ENCODE results near the gene CCDC85C. TPM values are rescaled to one million over a fixed set of nuclear protein-coding genes. Genes with fewer than 3 reads are reported as not detected.
A peak's percentile ranks its signal among the peaks of the same experiment; 100 is the strongest.

CCDC85C gene
- polyA plus RNA-seq, 1 of the 3 experiments (the other 2 are of a cell fraction): 9.6 TPM

GRCh38 chr14:99534863-99535262 lies 69.1 kb downstream of the CCDC85C start:
- Histone ChIP-seq H3K27me3 (ENCODE audit: insufficient read depth) (no peaks in the 10 kb centered on the region), H3K4me3 (ENCODE audit: low read depth in 2 of 2, low read length in 1 of 2) (no peak overlapping the region), H3K9me3 (no peaks in the 10 kb centered on the region), H3F3A (replicated peaks; ENCODE audit: insufficient read depth) (peaks cover 4% of the 10 kb centered on the region), H3K36me3 (replicated peaks in 1 of 2; ENCODE audit: control insufficient read depth in 1 of 2, insufficient read depth in 2 of 2, low read length in 1 of 2) (no peaks in the 10 kb centered on the region), H3K27ac (ENCODE audit: low read depth in 2 of 2, low read length in 1 of 2) (peak overlapping the region in 1 of 2 experiments; percentile 56; a peak in 2 of 4 replicates), H4K20me1 (ENCODE audit: insufficient read depth) (no peaks in the 10 kb centered on the region), H2AFZ (ENCODE audit: low read depth) (no peak overlapping the region), H3K4me1 (ENCODE audit: control insufficient read depth in 1 of 2, insufficient read depth in 2 of 2, low read depth in 1 of 2, low read length in 1 of 2) (peaks cover 46 to 49% of the 10 kb centered on the region in 2 experiments; a peak in 3 of 4 replicates), H3K79me2 (ENCODE audit: insufficient read depth) (peaks cover 75% of the 10 kb centered on the region), H3K4me2 (peak overlapping the region; percentile 55; the same call in 1 of the 2 replicates), H3K9ac (no peak overlapping the region), H3K9me2 (no peaks in the 10 kb centered on the region)
- 100% methylated on average over 2 of the region's 13 CpGs for WGBS (ENCODE audit: low lambda C conversion rate)
- DNase-seq: no peak
- CTCF ChIA-PET: interaction anchor here (1.2 to 1.9 kb wide), 4 partner anchors 10 to 95 kb away, joined by 3 to 5 read pairs (median 4); no protein-coding TSS in a partner anchor
- POLR2A ChIA-PET: interaction anchor here (2.3 kb wide), 1 partner anchor 11 kb away, joined by 6 read pairs; no protein-coding TSS in a partner anchor
- TF ChIP-seq TCF12 (IDR thresholded peaks at IDR 0.05) (peak; percentile 34; the same call in 1 of the 2 replicates), FOSL2 (IDR thresholded peaks at IDR 0.05; ENCODE audit: borderline replicate concordance, low read depth) (0 out of 2 replicates have a peak, but pooled peaks have one; percentile 8), EP300 (IDR thresholded peaks at IDR 0.05; ENCODE audit: borderline replicate concordance in 1 of 2, low read depth in 1 of 2, low read length in 1 of 2) (no peak)

- peak overlapping the region in 1 of 2 experiments; percentile 45; a peak in 2 of 4 replicates for H3K27ac ChIP-seq (ENCODE audit: low read depth in 2 of 2, low read length in 1 of 2)
- H4K20me1 ChIP-seq (ENCODE audit: insufficient read depth): no peaks in the 10 kb centered on the region
- DNase-seq: no peak
- H3K36me3 ChIP-seq (replicated peaks in 1 of 2; ENCODE audit: control insufficient read depth in 1 of 2, insufficient read depth in 2 of 2, low read length in 1 of 2): no peaks in the 10 kb centered on the region
- no peak overlapping the region for H3K9ac ChIP-seq
- H3F3A ChIP-seq (replicated peaks; ENCODE audit: insufficient read depth): no peaks in the 10 kb centered on the region
- no peaks in the 10 kb centered on the region for H3K9me3 ChIP-seq
- TF ChIP-seq TEAD4 (IDR thresholded peaks at IDR 0.05; ENCODE audit: borderline replicate concordance, insufficient read depth) (no peak), MXI1 (IDR thresholded peaks at IDR 0.05; ENCODE audit: low read depth, low read length) (no peak), RAD21 (IDR thresholded peaks at IDR 0.05; ENCODE audit: low read length) (no peak), EZH2phosphoT487 (IDR thresholded peaks at IDR 0.05; ENCODE audit: borderline replicate concordance, low read depth) (no peak), CTCF (IDR thresholded peaks at IDR 0.05) (no peak), IRF3 (IDR thresholded peaks at IDR 0.05; ENCODE audit: low read depth, low read length) (no peak), YY1 (IDR thresholded peaks at IDR 0.05; ENCODE audit: low read depth) (no peak), USF2 (IDR thresholded peaks at IDR 0.05; ENCODE audit: borderline replicate concordance, low read depth, low read length) (no peak), NRF1 (IDR thresholded peaks at IDR 0.05; ENCODE audit: low read depth, low read length) (no peak), SIN3A (IDR thresholded peaks at IDR 0.05; ENCODE audit: borderline replicate concordance, low read depth, low read length) (no peak), POLR2AphosphoS5 (IDR thresholded peaks at IDR 0.05; ENCODE audit: low read depth, low read length) (no peak), RXRA (IDR thresholded peaks at IDR 0.05; ENCODE audit: borderline replicate concordance, low read depth) (no peak)
- peaks cover 70% of the 10 kb centered on the region for H3K79me2 ChIP-seq (ENCODE audit: insufficient read depth)
- no peaks in the 10 kb centered on the region for H3K27me3 ChIP-seq (ENCODE audit: insufficient read depth)
- 100% methylated on average over 4 of the region's 6 CpGs for WGBS (ENCODE audit: low lambda C conversion rate)
- peak overlapping the region; percentile 55; the same call in 1 of the 2 replicates for H3K4me2 ChIP-seq
- CTCF ChIA-PET: interaction anchor here (0.6 to 1.9 kb wide), 4 partner anchors 9 to 96 kb away, joined by 3 to 5 read pairs (median 4); no protein-coding TSS in a partner anchor
- no peak overlapping the region for H2AFZ ChIP-seq (ENCODE audit: low read depth)
- POLR2A ChIA-PET: interaction anchor here (2.3 kb wide), 1 partner anchor 10 kb away, joined by 6 read pairs; no protein-coding TSS in a partner anchor
- no peaks in the 10 kb centered on the region for H3K9me2 ChIP-seq
- H3K4me1 ChIP-seq (ENCODE audit: control insufficient read depth in 1 of 2, insufficient read depth in 2 of 2, low read depth in 1 of 2, low read length in 1 of 2): peaks cover 46 to 49% of the 10 kb centered on the region in 2 experiments; a peak in 3 of 4 replicates
- H3K4me3 ChIP-seq (ENCODE audit: low read depth in 2 of 2, low read length in 1 of 2): no peak overlapping the region
Measured at GRCh38 chr14:99534333-99534732, 69.7 kb downstream of the CCDC85C start.
